Measurements from ENCODE around the gene POFUT2. TPM values are rescaled to one million over a fixed set of nuclear protein-coding genes. Genes with fewer than 3 reads are reported as not detected.

POFUT2 gene
- polyA plus RNA-seq, 2 of the 4 experiments (the other 2 are of a cell fraction), result 10.7 to 16.6 TPM

DNA sequence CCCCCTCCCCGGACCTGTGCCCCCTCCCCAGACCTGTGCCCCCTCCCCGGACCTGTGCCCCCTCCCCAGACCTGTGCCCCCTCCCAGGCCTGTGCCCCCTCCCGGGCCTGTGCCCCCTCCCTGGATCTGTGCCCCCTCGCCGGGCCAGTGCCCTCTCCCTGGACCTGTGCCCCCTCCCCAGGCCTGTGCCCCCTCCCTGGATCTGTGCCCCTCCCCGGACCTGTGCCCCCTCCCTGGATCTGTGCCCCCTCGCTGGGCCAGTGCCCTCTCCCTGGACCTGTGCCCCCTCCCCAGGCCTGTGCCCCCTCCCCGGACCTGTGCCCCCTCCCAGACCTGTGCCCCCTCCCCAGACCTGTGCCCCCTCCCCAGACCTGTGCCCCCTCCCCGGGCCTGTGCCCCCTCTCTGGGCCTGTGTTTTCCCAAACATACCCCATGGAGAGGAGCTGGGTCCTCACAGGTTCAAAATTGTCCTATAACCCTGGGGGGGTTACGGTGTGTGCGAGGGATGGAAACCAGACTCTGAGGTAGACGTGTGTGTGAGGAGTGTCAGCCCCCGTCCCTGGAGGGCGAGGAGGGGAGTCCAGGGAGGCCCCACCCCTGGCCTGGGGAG is 47.6 kb upstream of the POFUT2 start:
- TF ChIP-seq, protein P1, sequence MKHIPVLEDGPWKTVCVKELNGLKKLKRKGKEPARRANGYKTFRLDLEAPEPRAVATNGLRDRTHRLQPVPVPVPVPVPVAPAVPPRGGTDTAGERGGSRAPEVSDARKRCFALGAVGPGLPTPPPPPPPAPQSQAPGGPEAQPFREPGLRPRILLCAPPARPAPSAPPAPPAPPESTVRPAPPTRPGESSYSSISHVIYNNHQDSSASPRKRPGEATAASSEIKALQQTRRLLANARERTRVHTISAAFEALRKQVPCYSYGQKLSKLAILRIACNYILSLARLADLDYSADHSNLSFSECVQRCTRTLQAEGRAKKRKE (CRISPR knock-in tag; IDR thresholded peaks at IDR 0.05; ENCODE audit: low read depth), result no peak
- TF ChIP-seq, protein P2, sequence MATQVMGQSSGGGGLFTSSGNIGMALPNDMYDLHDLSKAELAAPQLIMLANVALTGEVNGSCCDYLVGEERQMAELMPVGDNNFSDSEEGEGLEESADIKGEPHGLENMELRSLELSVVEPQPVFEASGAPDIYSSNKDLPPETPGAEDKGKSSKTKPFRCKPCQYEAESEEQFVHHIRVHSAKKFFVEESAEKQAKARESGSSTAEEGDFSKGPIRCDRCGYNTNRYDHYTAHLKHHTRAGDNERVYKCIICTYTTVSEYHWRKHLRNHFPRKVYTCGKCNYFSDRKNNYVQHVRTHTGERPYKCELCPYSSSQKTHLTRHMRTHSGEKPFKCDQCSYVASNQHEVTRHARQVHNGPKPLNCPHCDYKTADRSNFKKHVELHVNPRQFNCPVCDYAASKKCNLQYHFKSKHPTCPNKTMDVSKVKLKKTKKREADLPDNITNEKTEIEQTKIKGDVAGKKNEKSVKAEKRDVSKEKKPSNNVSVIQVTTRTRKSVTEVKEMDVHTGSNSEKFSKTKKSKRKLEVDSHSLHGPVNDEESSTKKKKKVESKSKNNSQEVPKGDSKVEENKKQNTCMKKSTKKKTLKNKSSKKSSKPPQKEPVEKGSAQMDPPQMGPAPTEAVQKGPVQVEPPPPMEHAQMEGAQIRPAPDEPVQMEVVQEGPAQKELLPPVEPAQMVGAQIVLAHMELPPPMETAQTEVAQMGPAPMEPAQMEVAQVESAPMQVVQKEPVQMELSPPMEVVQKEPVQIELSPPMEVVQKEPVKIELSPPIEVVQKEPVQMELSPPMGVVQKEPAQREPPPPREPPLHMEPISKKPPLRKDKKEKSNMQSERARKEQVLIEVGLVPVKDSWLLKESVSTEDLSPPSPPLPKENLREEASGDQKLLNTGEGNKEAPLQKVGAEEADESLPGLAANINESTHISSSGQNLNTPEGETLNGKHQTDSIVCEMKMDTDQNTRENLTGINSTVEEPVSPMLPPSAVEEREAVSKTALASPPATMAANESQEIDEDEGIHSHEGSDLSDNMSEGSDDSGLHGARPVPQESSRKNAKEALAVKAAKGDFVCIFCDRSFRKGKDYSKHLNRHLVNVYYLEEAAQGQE (IDR thresholded peaks at IDR 0.05), result no peak
- TF ChIP-seq ESRRA (IDR thresholded peaks at IDR 0.05; ENCODE audit: borderline replicate concordance, low read length) (no peak), HOXB13 (CRISPR knock-in tag; IDR thresholded peaks at IDR 0.05; ENCODE audit: low read depth) (no peak), HOXB5 (CRISPR knock-in tag; IDR thresholded peaks at IDR 0.05) (no peak), POLR2A (IDR thresholded peaks at IDR 0.05; ENCODE audit: low read length) (no peak), ZFP36 (IDR thresholded peaks at IDR 0.05; ENCODE audit: borderline replicate concordance, partially characterized antibody) (no peak)
- ChIA-PET POLR2A (no interaction called here), CTCF (no interaction called here)
- no peak for DNase-seq (ENCODE audit: low read depth in 1 of 2, low spot score in 1 of 2)
- FAIRE-seq, result no peak
- no peak overlapping the region for H3K4me3 ChIP-seq
- peaks cover 57% of the 10 kb centered on the region for H3K4me1 ChIP-seq
- 80% methylated on average over 2 of the region's 14 CpGs for WGBS (ENCODE audit: missing lambda C conversion rate)
- H3K9me3 ChIP-seq, result no peaks in the 10 kb centered on the region
- no peak overlapping the region for H3K4me2 ChIP-seq
- no peak for ATAC-seq
- H3K27ac ChIP-seq, result peak overlapping the region in 1 of 2 experiments; percentile 100; a peak in 3 of 6 replicates

DNA sequence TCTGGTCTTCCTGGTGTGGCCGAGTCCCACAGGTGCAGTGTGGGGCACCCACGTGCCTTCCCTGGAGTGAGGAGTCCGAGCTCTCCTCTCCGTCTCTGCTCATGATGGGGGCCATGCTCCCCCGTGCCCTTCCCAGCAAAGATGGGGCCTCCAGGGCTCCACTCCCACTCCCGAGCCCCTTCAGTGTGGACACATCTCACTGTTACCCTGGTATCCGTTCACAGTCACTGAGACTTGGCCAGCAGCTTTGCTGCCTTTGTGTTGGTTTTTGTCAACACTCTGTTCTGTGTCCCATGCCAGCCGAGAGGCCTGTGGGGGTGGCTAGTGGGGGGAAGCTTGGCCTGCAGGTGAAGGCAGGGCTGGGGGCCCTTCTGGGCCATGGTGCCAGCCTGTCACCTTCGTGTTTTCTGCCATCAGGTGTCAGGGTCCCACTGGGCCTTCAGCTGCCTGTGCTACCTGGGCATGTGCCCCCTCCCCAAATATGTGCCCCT is 46.9 kb upstream of the POFUT2 start:
- 78% methylated on average over 6 of the region's 9 CpGs for whole genome bisulfite sequencing (ENCODE audit: missing lambda C conversion rate)
- Histone ChIP-seq H3K4me3 (no peak overlapping the region), H3K27ac (peak overlapping the region; percentile 97 to 100; a peak in 4 of 6 replicates), H3K9me3 (no peaks in the 10 kb centered on the region), H3K4me2 (no peak overlapping the region), H3K4me1 (peaks cover 58% of the 10 kb centered on the region)
- POLR2A ChIA-PET, result no interaction called here
- ATAC-seq (no peak), FAIRE-seq (no peak), DNase-seq (ENCODE audit: low read depth in 1 of 2, low spot score in 1 of 2) (no peak)
- TF ChIP-seq BHLHE40 (IDR thresholded peaks at IDR 0.05; ENCODE audit: low read depth, low read length) (no peak), SREBF2 (IDR thresholded peaks at IDR 0.05) (no peak), FOSB (CRISPR knock-in tag; IDR thresholded peaks at IDR 0.05) (no peak)
- CTCF ChIA-PET, result no interaction called here

DNA sequence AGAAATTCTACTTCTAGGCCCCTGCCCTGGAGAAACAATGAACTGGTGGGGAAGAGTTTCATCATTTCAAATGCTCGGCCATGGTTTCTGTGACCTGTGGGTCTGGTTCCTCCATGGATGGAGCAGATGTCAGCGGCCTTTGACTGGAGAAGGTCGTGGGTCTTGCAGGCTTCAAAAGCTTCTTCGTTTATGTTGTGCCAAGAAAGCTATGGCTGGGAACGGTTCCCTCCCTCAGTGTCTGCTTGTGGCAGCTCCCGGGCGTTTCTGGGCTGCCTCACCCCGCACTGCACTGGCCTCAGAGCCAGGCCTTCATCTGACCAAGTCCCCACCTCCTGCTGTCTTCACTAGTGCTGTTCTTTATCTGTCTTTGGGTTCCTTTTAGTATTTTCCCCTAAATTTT is 46.4 kb upstream of the POFUT2 start:
- CTCF ChIA-PET, result no interaction called here
- WGBS (ENCODE audit: missing lambda C conversion rate), result 82% methylated on average over 8 of the region's 8 CpGs
- H3K4me1 ChIP-seq, result peaks cover 58% of the 10 kb centered on the region

DNA sequence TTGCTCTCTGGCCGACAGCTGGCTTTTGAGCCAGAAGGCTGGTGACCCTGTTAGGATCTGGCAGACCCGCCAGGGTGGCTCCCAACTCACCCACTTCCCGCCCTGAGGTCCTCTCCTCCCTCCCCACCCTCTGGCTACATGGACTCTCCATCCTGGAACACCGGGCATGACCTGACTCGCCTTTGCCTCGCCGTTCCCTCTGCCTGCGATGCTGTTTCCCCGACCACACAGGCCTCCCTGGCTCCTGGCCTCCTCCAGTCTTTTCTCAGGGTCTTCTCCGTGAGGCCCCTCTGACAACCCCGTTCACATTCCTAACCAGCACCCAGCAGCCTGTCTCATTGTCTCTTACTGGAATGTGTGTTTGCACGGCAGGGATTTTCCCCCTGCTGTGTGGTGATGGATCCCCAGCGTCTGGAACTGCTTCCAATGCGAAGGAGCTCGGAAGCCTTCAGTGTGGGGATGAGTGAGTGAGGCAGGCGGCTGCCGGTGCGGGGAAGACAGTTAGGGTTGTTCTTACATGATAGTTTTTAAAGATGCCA is 46.0 kb upstream of the POFUT2 start:
- DNase-seq (ENCODE audit: low read depth in 1 of 2, low spot score in 1 of 2), result no peak
- FAIRE-seq, result no peak
- TF ChIP-seq, protein P3, sequence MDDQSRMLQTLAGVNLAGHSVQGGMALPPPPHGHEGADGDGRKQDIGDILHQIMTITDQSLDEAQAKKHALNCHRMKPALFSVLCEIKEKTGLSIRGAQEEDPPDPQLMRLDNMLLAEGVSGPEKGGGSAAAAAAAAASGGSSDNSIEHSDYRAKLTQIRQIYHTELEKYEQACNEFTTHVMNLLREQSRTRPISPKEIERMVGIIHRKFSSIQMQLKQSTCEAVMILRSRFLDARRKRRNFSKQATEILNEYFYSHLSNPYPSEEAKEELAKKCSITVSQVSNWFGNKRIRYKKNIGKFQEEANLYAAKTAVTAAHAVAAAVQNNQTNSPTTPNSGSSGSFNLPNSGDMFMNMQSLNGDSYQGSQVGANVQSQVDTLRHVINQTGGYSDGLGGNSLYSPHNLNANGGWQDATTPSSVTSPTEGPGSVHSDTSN (IDR thresholded peaks at IDR 0.05), result no peak
- no peak for TF ChIP-seq KDM1A (IDR thresholded peaks at IDR 0.05; ENCODE audit: low read depth)
- no peak for TF ChIP-seq CBX8 (IDR thresholded peaks at IDR 0.05)
- TF ChIP-seq ZC3H11A (IDR thresholded peaks at IDR 0.05), result no peak
- no peak for TF ChIP-seq SMC3 (IDR thresholded peaks at IDR 0.05)
- no peak for TF ChIP-seq RCOR1 (IDR thresholded peaks at IDR 0.05; ENCODE audit: low read depth, low read length)
- TF ChIP-seq, protein P4, sequence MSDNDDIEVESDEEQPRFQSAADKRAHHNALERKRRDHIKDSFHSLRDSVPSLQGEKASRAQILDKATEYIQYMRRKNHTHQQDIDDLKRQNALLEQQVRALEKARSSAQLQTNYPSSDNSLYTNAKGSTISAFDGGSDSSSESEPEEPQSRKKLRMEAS (IDR thresholded peaks at IDR 0.05), result no peak; the same call in 1 of the 2 replicates
- no peak for TF ChIP-seq CBX2 (IDR thresholded peaks at IDR 0.05; ENCODE audit: borderline replicate concordance, low read depth)
- no peak for TF ChIP-seq JUN (IDR thresholded peaks at IDR 0.05)
- TF ChIP-seq, protein P5, sequence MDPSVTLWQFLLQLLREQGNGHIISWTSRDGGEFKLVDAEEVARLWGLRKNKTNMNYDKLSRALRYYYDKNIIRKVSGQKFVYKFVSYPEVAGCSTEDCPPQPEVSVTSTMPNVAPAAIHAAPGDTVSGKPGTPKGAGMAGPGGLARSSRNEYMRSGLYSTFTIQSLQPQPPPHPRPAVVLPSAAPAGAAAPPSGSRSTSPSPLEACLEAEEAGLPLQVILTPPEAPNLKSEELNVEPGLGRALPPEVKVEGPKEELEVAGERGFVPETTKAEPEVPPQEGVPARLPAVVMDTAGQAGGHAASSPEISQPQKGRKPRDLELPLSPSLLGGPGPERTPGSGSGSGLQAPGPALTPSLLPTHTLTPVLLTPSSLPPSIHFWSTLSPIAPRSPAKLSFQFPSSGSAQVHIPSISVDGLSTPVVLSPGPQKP (IDR thresholded peaks at IDR 0.05; ENCODE audit: low read depth, low read length), result no peak
- TF ChIP-seq ZNF302 (CRISPR knock-in tag; IDR thresholded peaks at IDR 0.05), result no peak

More for the DNA sequence above, 46.4 kb upstream of the POFUT2 start:
- TF ChIP-seq ZC3H11A (IDR thresholded peaks at IDR 0.05) (no peak), NFE2L2 (conservative IDR thresholded peaks at IDR 0.05; ENCODE audit: low read length) (no peak), MAZ (IDR thresholded peaks at IDR 0.05; ENCODE audit: borderline replicate concordance, low read depth, low read length) (no peak), RNF2 (IDR thresholded peaks at IDR 0.05; ENCODE audit: borderline replicate concordance, low read depth) (no peak), EP300 (IDR thresholded peaks at IDR 0.05) (no peak), CEBPB (IDR thresholded peaks at IDR 0.05) (no peak), RCOR1 (IDR thresholded peaks at IDR 0.05; ENCODE audit: low read depth, low read length) (no peak), POLR2A (IDR thresholded peaks at IDR 0.05; ENCODE audit: low read length) (no peak), FOSL2 (IDR thresholded peaks at IDR 0.05) (no peak), FOSL2 (CRISPR knock-in tag; IDR thresholded peaks at IDR 0.05) (no peak), NR3C1 (IDR thresholded peaks at IDR 0.05) (no peak), FOXS1 (CRISPR knock-in tag; IDR thresholded peaks at IDR 0.05) (no peak)
- FAIRE-seq, result no peak
- H3K4me2 ChIP-seq, result no peak overlapping the region
- peak overlapping the region; percentile 97 to 100 for H3K27ac ChIP-seq
- no peak for ATAC-seq
- no peaks in the 10 kb centered on the region for H3K9me3 ChIP-seq
- POLR2A ChIA-PET, result no interaction called here
- no peak overlapping the region for H3K4me3 ChIP-seq
- no peak for DNase-seq (ENCODE audit: low read depth in 1 of 2, low spot score in 1 of 2)

More for the DNA sequence above, 46.0 kb upstream of the POFUT2 start:
- Histone ChIP-seq H3K9me3 (no peaks in the 10 kb centered on the region), H3K27ac (peak overlapping the region; percentile 97 to 100), H3K4me1 (peaks cover 63% of the 10 kb centered on the region), H3K4me2 (no peak overlapping the region), H3K4me3 (no peak overlapping the region)
- 65% methylated on average over 17 of the region's 18 CpGs for WGBS (ENCODE audit: missing lambda C conversion rate)
- ChIA-PET POLR2A (no interaction called here), CTCF (no interaction called here)
- ATAC-seq, result no peak
